ENCODE results near the gene HOXC12.

HOXC12 gene

DNA sequence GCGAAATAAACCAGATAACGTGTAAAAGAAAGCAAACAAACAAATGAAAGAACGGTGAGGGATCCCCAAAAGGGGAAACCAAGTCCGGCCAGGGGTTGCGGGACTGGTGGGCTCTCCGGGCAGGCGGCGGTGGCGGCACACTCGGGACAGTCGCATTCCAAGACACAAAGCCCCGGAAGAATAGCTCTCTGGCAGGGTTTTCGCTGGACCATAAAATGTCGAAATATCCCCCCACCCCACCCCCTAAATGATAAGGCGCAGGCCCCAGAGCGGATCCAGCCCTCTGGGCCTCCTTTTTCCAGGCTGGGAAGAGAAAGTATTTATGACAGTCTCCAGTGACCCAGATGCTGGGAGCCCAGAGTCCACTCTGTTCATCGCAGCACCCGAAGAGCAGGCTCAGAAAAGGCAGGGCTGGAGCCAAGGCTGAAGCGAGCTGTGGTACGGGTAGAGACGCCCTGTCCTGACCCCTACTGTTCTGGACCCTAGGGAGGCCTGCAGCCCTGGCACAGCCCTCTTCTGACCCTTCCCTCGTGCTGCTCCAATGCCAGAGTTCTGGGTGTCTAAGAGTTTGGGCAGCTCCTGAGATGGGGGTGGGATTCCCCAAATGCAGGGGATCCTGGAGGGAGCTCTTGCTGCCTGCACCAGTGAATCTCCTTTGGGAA is 52.0 kb downstream of the HOXC12 start:
- FAIRE-seq (no peak), DNase-seq (ENCODE audit: low spot score) (no peak)

DNA sequence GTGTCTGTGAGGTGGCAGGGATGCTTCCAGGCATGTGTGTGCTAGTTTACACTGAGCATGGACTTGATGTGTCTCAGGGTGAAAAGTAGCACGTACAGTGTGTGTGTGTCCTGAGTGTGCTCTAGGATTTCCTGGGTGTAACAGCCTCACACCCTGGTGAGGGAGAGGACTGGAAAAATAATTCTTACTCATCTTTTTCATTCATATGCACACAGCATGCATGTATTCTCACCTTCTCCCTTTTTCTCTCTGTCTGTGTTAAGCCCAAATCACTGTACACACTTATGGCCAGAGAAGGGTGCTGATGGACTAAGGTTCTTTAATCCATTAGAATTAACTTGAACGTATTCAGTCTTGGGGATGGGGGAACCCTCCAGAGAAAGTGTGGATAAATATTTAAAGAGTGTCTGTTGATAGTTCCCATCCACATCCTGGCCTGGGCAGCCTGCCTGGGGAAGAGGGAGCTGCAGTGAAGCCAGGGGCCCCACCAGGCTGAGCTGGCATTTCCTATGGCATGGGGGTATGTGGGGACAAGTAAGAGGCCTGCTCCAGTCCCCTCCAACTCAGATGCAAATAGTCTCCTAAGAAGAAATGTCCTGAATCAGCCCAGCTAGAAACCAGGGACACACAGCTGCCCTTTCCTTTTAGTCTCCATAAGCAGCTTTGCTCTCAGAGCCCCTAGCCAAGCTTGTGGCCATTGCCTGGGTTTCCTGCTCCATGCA is 53.0 kb downstream of the HOXC12 start:
- FAIRE-seq (no peak), DNase-seq (ENCODE audit: low spot score) (no peak)

- FAIRE-seq = no peak
- no peak for DNase-seq (ENCODE audit: low spot score)
These were observed 53.5 kb downstream of the HOXC12 start for GRCh38 chr12:54008260-54008552.
